Measurements from ENCODE around the gene JUNB. TPM values are rescaled to one million over a fixed set of nuclear protein-coding genes. Genes with fewer than 3 reads are reported as not detected.

Gene JUNB
- total RNA-seq, 1 experiment from 2014 or later = 6.6 TPM

- ATAC-seq = peak; percentile 18
- Mint-ChIP-seq H3K9me3 (no peaks in the 10 kb centered on the region), H3K36me3 (peaks cover 7% of the 10 kb centered on the region), H3K4me1 (peaks cover 34% of the 10 kb centered on the region), H3K4me3 (peak overlapping the region; percentile 84), H3K27ac (peak overlapping the region; percentile 93), H3K27me3 (ENCODE audit: low read depth) (peaks cover 32% of the 10 kb centered on the region)
- CTCF ChIA-PET = interaction anchor here (0.6 to 14.0 kb wide), 15 partner anchors 8 to 162 kb away, joined by 3 to 341 read pairs (median 10); partner anchors contain the start of genes HOOK2, PRDX2, RNASEH2A and THSD8
- POLR2A ChIA-PET = interaction anchor here (0.7 to 3.1 kb wide), 9 partner anchors 9 to 112 kb away, joined by 3 to 29 read pairs (median 4); partner anchors contain the start of genes HOOK2 and RNASEH2A
- DNase-seq (ENCODE audit: low spot score) = peak; percentile 91
- TF ChIP-seq, protein P1, sequence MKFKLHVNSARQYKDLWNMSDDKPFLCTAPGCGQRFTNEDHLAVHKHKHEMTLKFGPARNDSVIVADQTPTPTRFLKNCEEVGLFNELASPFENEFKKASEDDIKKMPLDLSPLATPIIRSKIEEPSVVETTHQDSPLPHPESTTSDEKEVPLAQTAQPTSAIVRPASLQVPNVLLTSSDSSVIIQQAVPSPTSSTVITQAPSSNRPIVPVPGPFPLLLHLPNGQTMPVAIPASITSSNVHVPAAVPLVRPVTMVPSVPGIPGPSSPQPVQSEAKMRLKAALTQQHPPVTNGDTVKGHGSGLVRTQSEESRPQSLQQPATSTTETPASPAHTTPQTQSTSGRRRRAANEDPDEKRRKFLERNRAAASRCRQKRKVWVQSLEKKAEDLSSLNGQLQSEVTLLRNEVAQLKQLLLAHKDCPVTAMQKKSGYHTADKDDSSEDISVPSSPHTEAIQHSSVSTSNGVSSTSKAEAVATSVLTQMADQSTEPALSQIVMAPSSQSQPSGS (CRISPR knock-in tag; IDR thresholded peaks at IDR 0.05; ENCODE audit: borderline replicate concordance, low read depth) = no peak
- TF ChIP-seq RORB (CRISPR knock-in tag; IDR thresholded peaks at IDR 0.05) (no peak), ZNF138 (CRISPR knock-in tag; conservative IDR thresholded peaks at IDR 0.05) (no peak), SP1 (CRISPR knock-in tag; conservative IDR thresholded peaks at IDR 0.05) (peak; percentile 84), FOXP4 (CRISPR knock-in tag; IDR thresholded peaks at IDR 0.05) (0 out of 2 replicates have a peak, but pooled peaks have one; percentile 9), ZNF281 (CRISPR knock-in tag; IDR thresholded peaks at IDR 0.05) (0 out of 2 replicates have a peak, but pooled peaks have one; percentile 51), ZNF219 (CRISPR knock-in tag; IDR thresholded peaks at IDR 0.05; ENCODE audit: borderline replicate concordance) (no peak), MAX (CRISPR knock-in tag; IDR thresholded peaks at IDR 0.05) (peak; percentile 69; the same call in 1 of the 2 replicates), HMGA2 (CRISPR knock-in tag; IDR thresholded peaks at IDR 0.05) (no peak), STAT6 (CRISPR knock-in tag; conservative IDR thresholded peaks at IDR 0.05; ENCODE audit: low read depth) (no peak), ESRRA (CRISPR knock-in tag; IDR thresholded peaks at IDR 0.05; ENCODE audit: borderline replicate concordance) (no peak), ETV6 (CRISPR knock-in tag; IDR thresholded peaks at IDR 0.05) (no peak), TEAD4 (CRISPR knock-in tag; IDR thresholded peaks at IDR 0.05) (no peak), ZNF317 (CRISPR knock-in tag; IDR thresholded peaks at IDR 0.05; ENCODE audit: borderline replicate concordance, low read depth) (no peak; the same call in 1 of the 2 replicates), RELA (CRISPR knock-in tag; IDR thresholded peaks at IDR 0.05; ENCODE audit: borderline replicate concordance) (no peak), ELF4 (CRISPR knock-in tag; IDR thresholded peaks at IDR 0.05; ENCODE audit: low read depth) (0 out of 2 replicates have a peak, but pooled peaks have one; percentile 76), MYBL2 (CRISPR knock-in tag; IDR thresholded peaks at IDR 0.05) (0 out of 2 replicates have a peak, but pooled peaks have one; percentile 47), ATF6 (CRISPR knock-in tag; IDR thresholded peaks at IDR 0.05) (no peak), NR2C2 (CRISPR knock-in tag; IDR thresholded peaks at IDR 0.05) (no peak), FOXK1 (CRISPR knock-in tag; IDR thresholded peaks at IDR 0.05) (0 out of 2 replicates have a peak, but pooled peaks have one; percentile 39)
- TF ChIP-seq, protein P2, sequence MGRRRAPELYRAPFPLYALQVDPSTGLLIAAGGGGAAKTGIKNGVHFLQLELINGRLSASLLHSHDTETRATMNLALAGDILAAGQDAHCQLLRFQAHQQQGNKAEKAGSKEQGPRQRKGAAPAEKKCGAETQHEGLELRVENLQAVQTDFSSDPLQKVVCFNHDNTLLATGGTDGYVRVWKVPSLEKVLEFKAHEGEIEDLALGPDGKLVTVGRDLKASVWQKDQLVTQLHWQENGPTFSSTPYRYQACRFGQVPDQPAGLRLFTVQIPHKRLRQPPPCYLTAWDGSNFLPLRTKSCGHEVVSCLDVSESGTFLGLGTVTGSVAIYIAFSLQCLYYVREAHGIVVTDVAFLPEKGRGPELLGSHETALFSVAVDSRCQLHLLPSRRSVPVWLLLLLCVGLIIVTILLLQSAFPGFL (CRISPR knock-in tag; IDR thresholded peaks at IDR 0.05; ENCODE audit: borderline replicate concordance) = no peak
- TF ChIP-seq, protein P3, sequence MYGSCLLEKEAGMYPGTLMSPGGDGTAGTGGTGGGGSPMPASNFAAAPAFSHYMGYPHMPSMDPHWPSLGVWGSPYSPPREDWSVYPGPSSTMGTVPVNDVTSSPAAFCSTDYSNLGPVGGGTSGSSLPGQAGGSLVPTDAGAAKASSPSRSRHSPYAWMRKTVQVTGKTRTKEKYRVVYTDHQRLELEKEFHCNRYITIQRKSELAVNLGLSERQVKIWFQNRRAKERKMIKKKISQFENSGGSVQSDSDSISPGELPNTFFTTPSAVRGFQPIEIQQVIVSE (CRISPR knock-in tag; IDR thresholded peaks at IDR 0.05; ENCODE audit: borderline replicate concordance) = no peak
Observed at GRCh38 chr19:12793290-12794195, 2.3 kb downstream of the JUNB start.

Data from WTC11 (cell line).